Liver (tissue), 3 donors: ENCODE data around the gene MVB12B.

ENCODE experiments used
- CTCF ChIP-seq: fragments of 150-350 bp; IDR thresholded peaks from 2 replicates; pipeline ENCODE4 v1.5.1; 2017; ENCODE audit warnings: improper control_type of control experiment, low read depth, low read length; ENCODE audit not compliant: missing input control
- EGR1 ChIP-seq, 2 donors: IDR thresholded peaks; 2 replicates each; pipeline ENCODE4 v1.6.1; 2016 to 2018; ENCODE audit warnings: antibody characterized with exemption in 2 of 2, low read depth in 2 of 2
- GABPA ChIP-seq, 2 donors: IDR thresholded peaks in 1 of 2; conservative IDR thresholded peaks in 1 of 2; 2 replicates each; pipeline ENCODE4 v1.6.1; 2016; ENCODE audit warnings: antibody characterized with exemption in 2 of 2, mild to moderate bottlenecking in 1 of 2, moderate library complexity in 1 of 2
- HNF4G ChIP-seq: IDR thresholded peaks from 2 replicates; pipeline ENCODE4 v1.6.1; 2016; ENCODE audit warnings: antibody characterized with exemption
- MAX ChIP-seq: IDR thresholded peaks from 2 replicates; pipeline ENCODE4 v1.6.1; 2016; ENCODE audit warnings: antibody characterized with exemption
- RAD21 ChIP-seq, 2 donors: IDR thresholded peaks; 2 replicates each; pipeline ENCODE4 v1.6.1; 2016; ENCODE audit warnings: antibody characterized with exemption in 2 of 2, mild to moderate bottlenecking in 2 of 2
- REST ChIP-seq: IDR thresholded peaks from 2 replicates; pipeline ENCODE4 v1.6.1; 2016; ENCODE audit warnings: antibody characterized with exemption, mild to moderate bottlenecking
- RXRA ChIP-seq, 2 donors: IDR thresholded peaks; 2 replicates each; pipeline ENCODE4 v1.6.1; 2017 to 2018; ENCODE audit warnings: antibody characterized with exemption in 2 of 2, mild to moderate bottlenecking in 1 of 2
- SP1 ChIP-seq: IDR thresholded peaks from 2 replicates; pipeline ENCODE4 v1.6.1; 2018; ENCODE audit warnings: antibody characterized with exemption, mild to moderate bottlenecking
- TAF1 ChIP-seq: conservative IDR thresholded peaks from 2 replicates; pipeline ENCODE4 v1.6.1; 2016; ENCODE audit warnings: antibody characterized with exemption, mild to moderate bottlenecking
- ZBTB33 ChIP-seq: IDR thresholded peaks from 2 replicates; pipeline ENCODE4 v1.6.1; 2016; ENCODE audit warnings: antibody characterized with exemption
- donor health status: healthy.
- donor health status: healthy.

GRCh38 chr9:126448865-126449577 lies 122.4 kb downstream of the MVB12B start:
- TF ChIP-seq TAF1, result no peak
- no peak for TF ChIP-seq CTCF
- no peak for TF ChIP-seq ZBTB33
- no peak for TF ChIP-seq SP1
- TF ChIP-seq MAX, result no peak
- no peak for TF ChIP-seq GABPA (IDR thresholded peaks at IDR 0.05 in 1 of 2, conservative IDR thresholded peaks at IDR 0.05 in 1 of 2)
- no peak for TF ChIP-seq RXRA (IDR thresholded peaks at IDR 0.05)
- no peak for TF ChIP-seq EGR1 (IDR thresholded peaks at IDR 0.05; ENCODE audit: low read depth in 2 of 2)
- no peak for TF ChIP-seq REST
- TF ChIP-seq RAD21 (IDR thresholded peaks at IDR 0.05), result no peak
- no peak for TF ChIP-seq HNF4G
